ENCODE data around the gene ACBD4. TPM values are rescaled to one million over a fixed set of nuclear protein-coding genes. Genes with fewer than 3 reads are reported as not detected.

The ACBD4 gene
- total RNA-seq, 1 experiment from 2014 or later, result 12.0 TPM

DNA sequence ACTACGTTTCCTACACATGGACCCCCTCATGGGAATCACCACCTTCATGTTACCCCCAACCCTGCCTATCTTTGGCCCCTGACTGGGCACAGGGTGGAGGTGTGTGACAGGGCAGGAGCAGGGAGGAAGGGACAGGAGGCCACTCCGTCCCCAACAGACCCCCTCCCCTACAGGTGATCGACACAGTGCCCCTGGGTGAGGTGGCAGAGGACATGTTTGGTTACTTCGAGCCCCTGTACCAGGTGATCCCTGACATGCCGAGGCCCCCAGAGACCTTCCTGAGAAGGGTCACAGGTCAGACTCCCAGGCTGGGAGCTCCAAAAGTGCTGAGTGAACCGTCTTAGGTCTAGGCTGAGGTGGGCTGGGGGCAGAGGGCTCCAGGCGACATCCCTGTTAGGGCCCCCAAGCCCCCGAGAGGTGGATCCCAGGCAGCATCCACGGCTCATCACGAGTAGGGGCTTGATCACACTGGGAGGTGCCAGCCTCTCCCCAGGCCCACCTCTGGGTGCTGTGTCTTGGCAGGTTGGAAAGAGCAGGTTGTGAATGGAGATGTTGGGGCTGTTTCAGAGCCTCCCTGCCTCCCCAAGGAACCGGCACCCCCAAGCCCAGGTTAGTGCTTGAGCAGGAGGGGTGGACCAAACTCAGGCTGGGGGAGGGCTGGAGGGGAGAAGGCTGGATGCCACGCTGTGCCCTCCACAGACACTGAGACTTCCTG, 1.5 kb downstream of the ACBD4 start:
- DNase-seq (ENCODE audit: low spot score), result no peak

GRCh38 chr17:45137561-45138305, 2.2 kb downstream of the ACBD4 start:
- peak; percentile 30 for DNase-seq (ENCODE audit: low spot score)

GRCh38 chr17:45138911-45139532, 3.5 kb downstream of the ACBD4 start:
- no peak for DNase-seq (ENCODE audit: low spot score)

DNA sequence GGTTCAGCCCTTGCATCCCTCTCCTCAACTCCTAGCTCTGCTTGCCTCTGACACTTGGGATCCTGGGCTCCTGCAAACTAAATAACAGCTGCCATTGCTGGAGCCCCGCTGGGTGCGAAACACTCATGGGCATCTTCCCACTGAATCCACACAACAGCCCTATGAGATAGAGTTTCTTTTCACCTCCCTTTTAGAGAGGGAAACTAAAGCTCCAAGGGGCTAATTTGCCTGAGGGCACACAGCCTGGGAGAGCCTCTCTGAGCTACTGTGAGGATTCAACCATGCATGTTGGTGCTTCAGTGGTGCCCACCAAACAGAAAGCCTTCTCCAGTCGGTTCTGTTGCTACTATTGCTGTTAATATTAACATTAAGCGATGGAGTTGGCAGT, 4.0 kb downstream of the ACBD4 start:
- no peak for DNase-seq (ENCODE audit: low spot score)

- DNase-seq (ENCODE audit: low spot score), result no peak
These were observed 7.7 kb downstream of the ACBD4 start for GRCh38 chr17:45143094-45143670.

DNA sequence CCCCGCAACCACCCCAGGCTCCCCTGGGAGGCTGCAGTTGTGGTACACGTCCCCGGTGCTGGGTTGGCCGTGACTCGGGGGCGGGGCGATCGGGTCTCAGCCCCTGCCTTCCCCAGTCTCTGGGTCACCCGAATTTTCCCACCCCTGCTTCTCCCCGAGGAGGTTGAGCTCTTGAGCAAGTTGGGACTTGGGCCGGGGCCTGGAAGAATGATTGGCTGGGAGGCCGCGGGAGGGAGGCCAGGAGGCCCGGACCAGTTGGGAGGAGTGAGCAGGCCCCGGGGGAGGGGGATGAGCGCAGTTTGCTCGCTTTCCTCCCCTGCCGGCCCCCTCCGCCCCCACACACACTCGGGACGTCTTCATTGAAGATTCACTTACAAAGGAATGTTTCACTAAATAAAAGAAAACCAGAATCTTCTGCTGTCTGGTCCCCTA, 8.3 kb downstream of the ACBD4 start:
- no peak for DNase-seq (ENCODE audit: low spot score)

GRCh38 chr17:45144199-45145034, 8.9 kb downstream of the ACBD4 start:
- DNase-seq (ENCODE audit: low spot score), result no peak

DNA sequence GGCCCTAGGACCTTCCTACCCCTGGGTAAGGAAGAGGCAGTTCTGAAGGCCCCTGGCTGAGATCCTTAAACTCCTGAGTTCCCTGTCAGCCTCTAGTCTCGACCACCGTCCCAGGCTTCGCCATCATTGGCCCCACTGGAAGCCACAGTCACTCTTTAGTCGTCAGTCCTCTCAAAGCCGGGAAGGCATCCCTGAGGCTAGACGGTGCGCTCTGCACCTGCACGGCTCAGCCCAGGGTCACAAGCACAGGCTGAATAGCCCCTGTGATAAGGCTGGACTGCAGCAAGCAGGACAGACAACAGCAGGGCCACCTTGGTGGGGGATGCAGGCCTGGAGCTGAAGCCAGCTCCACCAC, 9.5 kb downstream of the ACBD4 start:
- no peak for DNase-seq (ENCODE audit: low spot score)

- no peak for DNase-seq (ENCODE audit: low spot score)
These were observed 10.7 kb downstream of the ACBD4 start for GRCh38 chr17:45146166-45146565.

GRCh38 chr17:45146592-45146889, 11.1 kb downstream of the ACBD4 start:
- DNase-seq (ENCODE audit: low spot score), result no peak

- DNase-seq (ENCODE audit: low spot score), result peak; percentile 66
These were observed 11.5 kb downstream of the ACBD4 start for GRCh38 chr17:45146890-45147580.

DNA sequence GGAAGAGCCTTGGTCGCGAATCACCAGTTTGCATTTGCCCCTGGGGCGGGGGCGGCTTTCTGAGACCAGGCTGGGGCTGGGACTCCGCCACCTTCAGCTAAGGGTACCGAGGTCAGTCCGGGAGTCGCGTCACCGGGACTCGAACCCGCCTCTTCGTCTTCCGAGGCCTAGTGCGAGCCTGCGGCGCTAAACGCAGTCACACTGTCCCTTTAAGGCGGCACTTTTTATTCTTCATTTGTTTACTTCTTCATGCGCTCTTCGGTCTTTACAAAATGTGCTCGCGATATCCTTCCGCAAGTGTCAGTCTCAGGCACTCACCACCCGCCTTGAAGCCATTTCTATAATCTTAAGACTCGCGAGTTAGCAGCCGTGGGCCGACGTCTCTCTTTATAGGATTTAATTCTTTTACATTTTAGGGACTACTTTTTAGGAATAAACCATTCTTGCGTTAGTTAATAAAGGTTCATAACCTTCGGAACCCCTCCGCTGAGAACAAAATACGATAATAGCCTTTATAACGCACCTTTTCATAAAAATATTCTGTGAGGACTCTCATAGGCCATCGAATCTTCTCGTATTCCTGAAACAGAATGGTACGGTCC, 12.2 kb downstream of the ACBD4 start:
- DNase-seq (ENCODE audit: low spot score), result no peak

- DNase-seq (ENCODE audit: low spot score), result peak; percentile 99
These were observed 12.9 kb downstream of the ACBD4 start, which contains the start of gene HEXIM1 for GRCh38 chr17:45148183-45149036. HEXIM1 (plus strand) TSS chr17:45148475; CDS start chr17:45149191, 716 bp downstream.

GRCh38 chr17:45149037-45149668, 13.7 kb downstream of the ACBD4 start:
- peak; percentile 87 for DNase-seq (ENCODE audit: low spot score)

DNA sequence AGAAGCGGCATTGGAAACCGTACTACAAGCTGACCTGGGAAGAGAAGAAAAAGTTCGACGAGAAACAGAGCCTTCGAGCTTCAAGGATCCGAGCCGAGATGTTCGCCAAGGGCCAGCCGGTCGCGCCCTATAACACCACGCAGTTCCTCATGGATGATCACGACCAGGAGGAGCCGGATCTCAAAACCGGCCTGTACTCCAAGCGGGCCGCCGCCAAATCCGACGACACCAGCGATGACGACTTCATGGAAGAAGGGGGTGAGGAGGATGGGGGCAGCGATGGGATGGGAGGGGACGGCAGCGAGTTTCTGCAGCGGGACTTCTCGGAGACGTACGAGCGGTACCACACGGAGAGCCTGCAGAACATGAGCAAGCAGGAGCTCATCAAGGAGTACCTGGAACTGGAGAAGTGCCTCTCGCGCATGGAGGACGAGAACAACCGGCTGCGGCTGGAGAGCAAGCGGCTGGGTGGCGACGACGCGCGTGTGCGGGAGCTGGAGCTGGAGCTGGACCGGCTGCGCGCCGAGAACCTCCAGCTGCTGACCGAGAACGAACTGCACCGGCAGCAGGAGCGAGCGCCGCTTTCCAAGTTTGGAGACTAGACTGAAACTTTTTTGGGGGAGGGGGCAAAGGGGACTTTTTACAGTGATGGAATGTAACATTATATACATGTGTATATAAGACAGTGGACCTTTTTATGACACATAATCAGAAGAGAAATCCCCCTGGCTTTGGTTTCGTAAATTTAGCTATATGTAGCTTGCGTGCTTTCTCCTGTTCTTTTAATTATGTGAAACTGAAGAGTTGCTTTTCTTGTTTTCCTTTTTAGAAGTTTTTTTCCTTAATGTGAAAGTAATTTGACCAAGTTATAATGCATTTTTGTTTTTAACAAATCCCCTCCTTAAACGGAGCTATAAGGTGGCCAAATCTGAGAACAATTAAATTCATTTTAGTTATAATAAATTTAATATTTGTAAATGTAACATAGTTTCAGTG, 14.5 kb downstream of the ACBD4 start:
- DNase-seq (ENCODE audit: low spot score), result peak; percentile 76

GRCh38 chr17:45150911-45151809, 15.7 kb downstream of the ACBD4 start:
- DNase-seq (ENCODE audit: low spot score), result peak; percentile 41

DNA sequence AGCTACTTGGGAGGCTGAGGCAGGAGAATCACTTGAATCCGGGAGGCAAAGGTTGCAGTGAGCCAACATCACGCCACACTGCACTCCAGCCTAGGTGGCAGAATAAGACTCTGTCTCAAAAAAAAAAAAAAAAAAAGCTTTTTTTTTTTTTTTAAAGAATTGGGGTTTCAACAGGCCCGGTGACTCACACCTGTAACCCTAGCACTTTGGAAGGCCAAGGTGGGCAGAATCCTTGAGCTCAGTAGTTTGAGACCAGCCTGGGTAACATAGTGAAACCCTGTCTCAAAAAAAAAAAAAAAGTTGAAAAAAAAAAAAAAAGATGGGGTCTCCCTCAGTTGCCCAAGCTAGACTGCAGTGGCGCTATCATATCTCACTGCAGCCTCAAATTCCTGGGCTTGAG, 19.5 kb downstream of the ACBD4 start:
- DNase-seq (ENCODE audit: low spot score), result no peak
